Lower leg skin (tissue), 3 donors: ENCODE measurements around the gene PTHLH.

Source experiments
- CTCF ChIP-seq, 3 donors: fragments of 450-650 bp; IDR thresholded peaks; one replicate each; pipeline ENCODE4 v1.5.1; 2016; ENCODE audit warnings: antibody characterized with exemption in 3 of 3, mild to moderate bottlenecking in 3 of 3, moderate library complexity in 2 of 3
- POLR2A ChIP-seq, 2 donors: fragments of 450-650 bp; IDR thresholded peaks; one replicate each; pipeline ENCODE4 v1.6.1; 2016 to 2017; ENCODE audit warnings: antibody characterized with exemption in 2 of 2, mild to moderate bottlenecking in 1 of 2, moderate library complexity in 1 of 2

- TF ChIP-seq CTCF (IDR thresholded peaks at IDR 0.05) (no peak), POLR2A (IDR thresholded peaks at IDR 0.05) (no peak)
These were observed 27.4 kb upstream of the PTHLH start for GRCh38 chr12:27999970-28000369.
